PFSK-1 (cell line): ENCODE data around the gene HS2ST1.

Experiments used
- FOXP2 ChIP-seq: optimal IDR thresholded peaks from 2 replicates; pipeline ENCODE3; 2011; ENCODE audit warnings: borderline replicate concordance, control low read depth, inconsistent platforms; ENCODE audit not compliant: insufficient read depth; ENCODE audit errors: extremely low read length, extremely low read depth
- POLR2AphosphoS5 ChIP-seq: IDR thresholded peaks from 2 replicates; pipeline ENCODE4 v1.6.1; 2012; ENCODE audit warnings: low read depth, mild to moderate bottlenecking, control low read depth, low read length, moderate library complexity
- SIN3A ChIP-seq: IDR thresholded peaks from 2 replicates; pipeline ENCODE4 v1.6.1; 2012; ENCODE audit warnings: mild to moderate bottlenecking, low read length, moderate library complexity, borderline replicate concordance; ENCODE audit not compliant: insufficient read depth
- TAF1 ChIP-seq: IDR thresholded peaks from 2 replicates; pipeline ENCODE4 v1.6.1; 2012; ENCODE audit warnings: low read length, control low read depth, borderline replicate concordance; ENCODE audit not compliant: insufficient read depth
- TF ChIP-seq, protein P1 (sequence below), 2 experiments: IDR thresholded peaks; 2 replicates each; pipeline versions ENCODE4 v1.6.1 to v1.8.0; 2011 to 2012; ENCODE audit warnings: low read depth in 2 of 2, low read length in 2 of 2, control low read depth in 1 of 2, inconsistent platforms in 1 of 2, mild to moderate bottlenecking in 1 of 2, moderate library complexity in 1 of 2; ENCODE audit not compliant: insufficient read depth in 1 of 2

The HS2ST1 gene

DNA sequence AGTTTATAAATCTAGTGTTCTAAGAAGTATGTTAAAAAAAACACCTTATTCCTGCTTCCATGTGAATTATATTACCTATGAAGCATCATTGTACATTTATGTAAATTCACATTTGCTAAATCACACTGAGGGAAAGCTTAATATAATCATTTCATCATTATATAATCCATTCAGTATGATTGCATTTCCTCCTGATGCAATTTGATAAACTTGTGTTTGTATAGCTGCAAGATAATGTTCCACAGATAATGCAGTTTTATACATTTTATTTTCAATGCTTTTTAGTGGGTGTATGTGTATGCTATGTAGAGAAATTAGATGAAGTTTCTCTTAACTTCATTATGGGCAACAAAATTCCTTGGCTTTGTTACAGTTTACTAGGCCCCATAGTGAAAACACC is 79.6 kb downstream of the HS2ST1 start:
- no peak for TF ChIP-seq TAF1
- TF ChIP-seq, protein P1, sequence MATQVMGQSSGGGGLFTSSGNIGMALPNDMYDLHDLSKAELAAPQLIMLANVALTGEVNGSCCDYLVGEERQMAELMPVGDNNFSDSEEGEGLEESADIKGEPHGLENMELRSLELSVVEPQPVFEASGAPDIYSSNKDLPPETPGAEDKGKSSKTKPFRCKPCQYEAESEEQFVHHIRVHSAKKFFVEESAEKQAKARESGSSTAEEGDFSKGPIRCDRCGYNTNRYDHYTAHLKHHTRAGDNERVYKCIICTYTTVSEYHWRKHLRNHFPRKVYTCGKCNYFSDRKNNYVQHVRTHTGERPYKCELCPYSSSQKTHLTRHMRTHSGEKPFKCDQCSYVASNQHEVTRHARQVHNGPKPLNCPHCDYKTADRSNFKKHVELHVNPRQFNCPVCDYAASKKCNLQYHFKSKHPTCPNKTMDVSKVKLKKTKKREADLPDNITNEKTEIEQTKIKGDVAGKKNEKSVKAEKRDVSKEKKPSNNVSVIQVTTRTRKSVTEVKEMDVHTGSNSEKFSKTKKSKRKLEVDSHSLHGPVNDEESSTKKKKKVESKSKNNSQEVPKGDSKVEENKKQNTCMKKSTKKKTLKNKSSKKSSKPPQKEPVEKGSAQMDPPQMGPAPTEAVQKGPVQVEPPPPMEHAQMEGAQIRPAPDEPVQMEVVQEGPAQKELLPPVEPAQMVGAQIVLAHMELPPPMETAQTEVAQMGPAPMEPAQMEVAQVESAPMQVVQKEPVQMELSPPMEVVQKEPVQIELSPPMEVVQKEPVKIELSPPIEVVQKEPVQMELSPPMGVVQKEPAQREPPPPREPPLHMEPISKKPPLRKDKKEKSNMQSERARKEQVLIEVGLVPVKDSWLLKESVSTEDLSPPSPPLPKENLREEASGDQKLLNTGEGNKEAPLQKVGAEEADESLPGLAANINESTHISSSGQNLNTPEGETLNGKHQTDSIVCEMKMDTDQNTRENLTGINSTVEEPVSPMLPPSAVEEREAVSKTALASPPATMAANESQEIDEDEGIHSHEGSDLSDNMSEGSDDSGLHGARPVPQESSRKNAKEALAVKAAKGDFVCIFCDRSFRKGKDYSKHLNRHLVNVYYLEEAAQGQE (IDR thresholded peaks at IDR 0.05; ENCODE audit: insufficient read depth in 1 of 2, low read depth in 2 of 2, low read length in 2 of 2) = no peak
- TF ChIP-seq FOXP2 = no peak
- no peak for TF ChIP-seq SIN3A
- TF ChIP-seq POLR2AphosphoS5 = no peak

DNA sequence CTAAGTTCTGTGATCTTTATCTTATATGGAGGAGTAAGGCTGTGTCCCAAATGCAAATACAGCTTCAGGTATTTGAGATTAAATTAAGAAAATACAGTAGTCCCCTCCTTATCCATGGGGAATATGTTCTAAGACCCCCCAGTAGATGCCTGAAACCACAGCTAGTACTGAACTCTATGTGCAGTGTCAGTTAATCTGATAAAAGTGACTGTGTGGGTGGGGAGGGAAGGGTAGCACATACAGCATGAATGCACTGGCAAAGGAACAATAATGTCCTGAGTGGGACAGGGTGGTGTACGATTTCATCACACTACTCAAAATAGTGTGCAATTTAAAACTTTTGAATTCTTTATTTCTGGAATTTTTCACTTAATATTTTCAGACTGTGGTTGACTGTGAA is 83.1 kb downstream of the HS2ST1 start:
- no peak for TF ChIP-seq POLR2AphosphoS5

DNA sequence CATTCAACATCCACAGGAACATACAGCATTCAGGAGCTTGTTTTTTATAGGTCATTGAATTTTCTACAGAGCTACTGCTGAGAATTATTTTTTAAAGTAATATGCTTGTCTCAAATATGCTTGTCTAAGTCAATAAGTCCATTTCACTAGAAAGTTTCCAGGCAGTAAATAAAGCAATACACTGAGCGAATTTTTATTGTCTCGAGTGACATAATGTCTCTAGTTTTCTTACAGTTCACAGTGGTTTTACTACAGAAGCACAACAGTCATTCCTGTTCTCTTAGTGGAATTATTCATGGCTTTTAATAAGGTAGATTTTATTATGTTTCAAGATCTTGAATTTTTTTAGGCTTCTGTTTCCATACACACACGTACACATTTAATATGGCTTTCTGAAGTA is 83.8 kb downstream of the HS2ST1 start:
- no peak for TF ChIP-seq TAF1
- no peak for TF ChIP-seq SIN3A
- TF ChIP-seq FOXP2 = no peak

DNA sequence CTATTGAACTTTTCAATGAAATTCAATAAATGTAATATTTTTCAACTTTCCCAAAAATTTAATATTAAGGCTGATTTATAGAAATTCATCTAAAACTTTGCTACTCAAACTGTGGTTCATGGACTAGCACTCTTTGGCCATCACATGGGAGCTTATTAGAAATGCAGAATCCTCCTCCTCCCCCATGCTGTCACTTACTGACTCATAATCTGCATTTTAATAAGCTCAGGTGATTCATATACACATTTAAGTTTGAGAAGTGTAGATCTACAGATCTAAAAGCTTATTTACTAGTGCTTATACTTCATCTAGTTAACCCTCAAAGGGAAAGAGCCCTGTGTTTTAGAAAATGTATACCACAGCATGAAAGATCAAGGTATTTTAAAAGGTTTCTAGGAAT is 84.3 kb downstream of the HS2ST1 start:
- TF ChIP-seq POLR2AphosphoS5 (no peak), TAF1 (no peak), FOXP2 (no peak), SIN3A (no peak)

DNA sequence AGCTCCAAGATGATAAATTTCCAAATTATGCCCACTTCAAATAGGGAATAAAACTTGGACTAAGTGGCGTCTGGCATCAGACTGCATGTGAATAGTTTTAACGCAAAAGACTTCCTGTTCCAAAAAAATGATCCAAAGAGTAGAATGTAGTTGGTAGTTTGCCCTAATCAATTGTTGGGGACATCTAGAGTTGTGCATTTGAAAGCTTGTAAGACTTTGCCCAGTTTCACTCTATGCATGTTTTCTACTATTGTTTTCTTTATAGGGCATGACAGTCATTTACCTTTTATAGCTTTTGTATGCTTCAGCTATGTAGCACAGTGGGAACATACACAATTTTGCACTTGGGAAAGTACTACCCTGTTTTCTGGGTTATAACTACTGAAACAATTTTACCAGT is 86.0 kb downstream of the HS2ST1 start:
- TF ChIP-seq TAF1 (no peak), POLR2AphosphoS5 (no peak), FOXP2 (no peak), SIN3A (no peak)
- TF ChIP-seq, protein P1 (IDR thresholded peaks at IDR 0.05; ENCODE audit: insufficient read depth in 1 of 2, low read depth in 2 of 2, low read length in 2 of 2) = no peak

DNA sequence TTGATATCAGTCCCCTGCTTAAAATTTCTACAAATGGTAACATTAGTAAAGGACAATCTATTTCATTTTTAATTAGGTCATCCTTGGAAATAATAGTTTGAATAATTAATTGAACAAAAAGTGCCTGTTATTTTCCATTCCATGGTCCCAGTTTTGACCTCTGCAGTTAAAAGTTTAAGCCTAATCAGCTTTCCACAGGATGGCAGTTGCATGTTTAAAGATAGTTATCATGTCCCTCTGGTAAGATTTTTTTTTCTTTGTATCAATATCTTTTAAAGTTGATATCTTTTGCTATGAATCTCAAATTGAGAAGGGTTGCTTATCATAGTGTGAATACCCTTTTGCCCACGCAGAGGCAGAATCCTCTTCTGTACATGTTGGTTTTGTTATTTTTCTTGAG is 90.4 kb downstream of the HS2ST1 start:
- no peak for TF ChIP-seq FOXP2
- no peak for TF ChIP-seq TAF1
- no peak for TF ChIP-seq POLR2AphosphoS5
- no peak for TF ChIP-seq SIN3A
- TF ChIP-seq, protein P1 (IDR thresholded peaks at IDR 0.05; ENCODE audit: insufficient read depth in 1 of 2, low read depth in 2 of 2, low read length in 2 of 2) = no peak

DNA sequence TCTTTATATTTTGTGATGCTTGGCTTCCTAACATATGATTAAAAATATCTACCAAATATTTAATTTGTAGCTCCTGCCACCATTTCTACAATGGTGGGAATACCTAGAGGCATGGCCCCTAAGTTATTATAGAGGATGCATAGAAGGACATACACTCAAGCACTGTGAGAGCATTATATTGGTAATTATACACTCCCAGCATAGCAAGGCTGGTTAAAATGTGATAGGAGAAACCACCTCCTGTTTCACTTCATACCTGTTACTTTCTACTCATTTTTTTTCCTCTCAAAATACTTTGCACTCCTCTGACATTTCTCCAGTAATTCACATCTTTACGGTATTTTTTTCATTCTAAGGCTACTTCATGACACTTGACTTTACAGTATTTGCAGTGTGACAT is 92.9 kb downstream of the HS2ST1 start:
- no peak for TF ChIP-seq TAF1
- TF ChIP-seq, protein P1 (IDR thresholded peaks at IDR 0.05; ENCODE audit: insufficient read depth in 1 of 2, low read depth in 2 of 2, low read length in 2 of 2) = no peak
- no peak for TF ChIP-seq FOXP2
- no peak for TF ChIP-seq SIN3A
- TF ChIP-seq POLR2AphosphoS5 = no peak
